ENCODE results near the gene TNFRSF8.

TNFRSF8 gene

GRCh38 chr1:12138196-12139168, 75.4 kb downstream of the TNFRSF8 start:
- peaks cover 12% of the 10 kb centered on the region; the same call in 1 of the 2 replicates for H3K36me3 ChIP-seq (ENCODE audit: control insufficient read depth, insufficient read depth, low read length)
- no peaks in the 10 kb centered on the region for H3K9me3 ChIP-seq (ENCODE audit: control insufficient read depth, insufficient read depth, low read length)
- no peak overlapping the region for H3K4me3 ChIP-seq (ENCODE audit: low read depth, low read length)
- H3K27me3 ChIP-seq (ENCODE audit: control insufficient read depth, insufficient read depth, low read length) = no peaks in the 10 kb centered on the region
- no peak overlapping the region for H3K9ac ChIP-seq (ENCODE audit: low read depth, low read length)
- no peaks in the 10 kb centered on the region for H3K4me1 ChIP-seq (ENCODE audit: control insufficient read depth, insufficient read depth, low read length)
- H3K27ac ChIP-seq (ENCODE audit: low read depth, low read length) = no peak overlapping the region

GRCh38 chr1:12140016-12140415, 76.9 kb downstream of the TNFRSF8 start:
- H3K27me3 ChIP-seq (ENCODE audit: control insufficient read depth, insufficient read depth, low read length) = no peaks in the 10 kb centered on the region
- H3K36me3 ChIP-seq (ENCODE audit: control insufficient read depth, insufficient read depth, low read length) = peaks cover 16% of the 10 kb centered on the region; the same call in 1 of the 2 replicates
- no peak overlapping the region for H3K9ac ChIP-seq (ENCODE audit: low read depth, low read length)
- H3K4me3 ChIP-seq (ENCODE audit: low read depth, low read length) = no peak overlapping the region
- no peaks in the 10 kb centered on the region for H3K4me1 ChIP-seq (ENCODE audit: control insufficient read depth, insufficient read depth, low read length)
- no peaks in the 10 kb centered on the region for H3K9me3 ChIP-seq (ENCODE audit: control insufficient read depth, insufficient read depth, low read length)
- H3K27ac ChIP-seq (ENCODE audit: low read depth, low read length) = no peak overlapping the region

- no peaks in the 10 kb centered on the region for H3K27me3 ChIP-seq (ENCODE audit: control insufficient read depth, insufficient read depth, low read length)
- peaks cover 16% of the 10 kb centered on the region; the same call in 1 of the 2 replicates for H3K36me3 ChIP-seq (ENCODE audit: control insufficient read depth, insufficient read depth, low read length)
- H3K4me1 ChIP-seq (ENCODE audit: control insufficient read depth, insufficient read depth, low read length) = no peaks in the 10 kb centered on the region
- H3K9ac ChIP-seq (ENCODE audit: low read depth, low read length) = no peak overlapping the region
- H3K9me3 ChIP-seq (ENCODE audit: control insufficient read depth, insufficient read depth, low read length) = no peaks in the 10 kb centered on the region
- H3K4me3 ChIP-seq (ENCODE audit: low read depth, low read length) = no peak overlapping the region
- no peak overlapping the region for H3K27ac ChIP-seq (ENCODE audit: low read depth, low read length)
These were observed 77.5 kb downstream of the TNFRSF8 start for GRCh38 chr1:12140515-12141162.

- H3K27me3 ChIP-seq (ENCODE audit: control insufficient read depth, insufficient read depth, low read length) = no peaks in the 10 kb centered on the region
- H3K36me3 ChIP-seq (ENCODE audit: control insufficient read depth, insufficient read depth, low read length) = peaks cover 16% of the 10 kb centered on the region; the same call in 1 of the 2 replicates
- H3K4me1 ChIP-seq (ENCODE audit: control insufficient read depth, insufficient read depth, low read length) = no peaks in the 10 kb centered on the region
- no peaks in the 10 kb centered on the region for H3K9me3 ChIP-seq (ENCODE audit: control insufficient read depth, insufficient read depth, low read length)
- no peak overlapping the region for H3K27ac ChIP-seq (ENCODE audit: low read depth, low read length)
- no peak overlapping the region for H3K9ac ChIP-seq (ENCODE audit: low read depth, low read length)
- H3K4me3 ChIP-seq (ENCODE audit: low read depth, low read length) = no peak overlapping the region
These were observed 78.2 kb downstream of the TNFRSF8 start for GRCh38 chr1:12141163-12141850.

GRCh38 chr1:12142141-12142823, 79.2 kb downstream of the TNFRSF8 start:
- H3K9ac ChIP-seq (ENCODE audit: low read depth, low read length) = no peak overlapping the region
- no peak overlapping the region for H3K4me3 ChIP-seq (ENCODE audit: low read depth, low read length)
- H3K36me3 ChIP-seq (ENCODE audit: control insufficient read depth, insufficient read depth, low read length) = peaks cover 16% of the 10 kb centered on the region; the same call in 1 of the 2 replicates
- H3K4me1 ChIP-seq (ENCODE audit: control insufficient read depth, insufficient read depth, low read length) = 0 out of 2 replicates have a peak, but pooled peaks cover 5% of the 10 kb centered on the region
- no peaks in the 10 kb centered on the region for H3K27me3 ChIP-seq (ENCODE audit: control insufficient read depth, insufficient read depth, low read length)
- no peaks in the 10 kb centered on the region for H3K9me3 ChIP-seq (ENCODE audit: control insufficient read depth, insufficient read depth, low read length)
- no peak overlapping the region for H3K27ac ChIP-seq (ENCODE audit: low read depth, low read length)

- H3K9me3 ChIP-seq (ENCODE audit: control insufficient read depth, insufficient read depth, low read length) = no peaks in the 10 kb centered on the region
- no peak overlapping the region for H3K9ac ChIP-seq (ENCODE audit: low read depth, low read length)
- no peak overlapping the region for H3K27ac ChIP-seq (ENCODE audit: low read depth, low read length)
- no peak overlapping the region for H3K4me3 ChIP-seq (ENCODE audit: low read depth, low read length)
- peaks cover 16% of the 10 kb centered on the region; the same call in 1 of the 2 replicates for H3K36me3 ChIP-seq (ENCODE audit: control insufficient read depth, insufficient read depth, low read length)
- H3K4me1 ChIP-seq (ENCODE audit: control insufficient read depth, insufficient read depth, low read length) = 0 out of 2 replicates have a peak, but pooled peaks cover 5% of the 10 kb centered on the region
- no peaks in the 10 kb centered on the region for H3K27me3 ChIP-seq (ENCODE audit: control insufficient read depth, insufficient read depth, low read length)
These were observed 80.0 kb downstream of the TNFRSF8 start for GRCh38 chr1:12142891-12143630.

GRCh38 chr1:12143631-12144155, 80.6 kb downstream of the TNFRSF8 start:
- Histone ChIP-seq H3K4me3 (ENCODE audit: low read depth, low read length) (no peak overlapping the region), H3K27ac (ENCODE audit: low read depth, low read length) (no peak overlapping the region), H3K9me3 (ENCODE audit: control insufficient read depth, insufficient read depth, low read length) (no peaks in the 10 kb centered on the region), H3K36me3 (ENCODE audit: control insufficient read depth, insufficient read depth, low read length) (peaks cover 12% of the 10 kb centered on the region; the same call in 1 of the 2 replicates), H3K9ac (ENCODE audit: low read depth, low read length) (no peak overlapping the region), H3K27me3 (ENCODE audit: control insufficient read depth, insufficient read depth, low read length) (no peaks in the 10 kb centered on the region), H3K4me1 (ENCODE audit: control insufficient read depth, insufficient read depth, low read length) (0 out of 2 replicates have a peak, but pooled peaks cover 5% of the 10 kb centered on the region)

DNA sequence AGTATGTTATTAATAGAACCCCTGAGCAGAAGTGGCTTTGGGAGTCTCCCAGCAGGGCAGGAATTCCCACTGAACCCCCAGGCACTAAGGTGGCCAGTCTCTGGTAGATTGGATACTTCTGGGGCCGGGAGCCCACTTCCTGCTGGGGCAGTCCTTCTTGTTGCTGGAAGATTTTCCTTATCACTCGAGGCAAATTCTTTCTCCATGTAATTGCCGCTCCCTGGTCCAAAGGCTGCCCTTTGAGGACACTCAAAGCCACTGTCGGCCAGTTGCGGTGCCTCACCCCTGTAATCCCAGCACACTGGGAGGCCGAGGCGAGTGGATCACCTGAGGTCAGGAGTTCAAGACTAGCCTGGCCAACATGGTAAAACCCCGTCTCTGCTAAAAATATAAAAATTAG, 81.1 kb downstream of the TNFRSF8 start:
- no peaks in the 10 kb centered on the region for H3K9me3 ChIP-seq (ENCODE audit: control insufficient read depth, insufficient read depth, low read length)
- no peak overlapping the region for H3K27ac ChIP-seq (ENCODE audit: low read depth, low read length)
- H3K4me1 ChIP-seq (ENCODE audit: control insufficient read depth, insufficient read depth, low read length) = 0 out of 2 replicates have a peak, but pooled peaks cover 5% of the 10 kb centered on the region
- no peak overlapping the region for H3K9ac ChIP-seq (ENCODE audit: low read depth, low read length)
- H3K27me3 ChIP-seq (ENCODE audit: control insufficient read depth, insufficient read depth, low read length) = no peaks in the 10 kb centered on the region
- peaks cover 12% of the 10 kb centered on the region; the same call in 1 of the 2 replicates for H3K36me3 ChIP-seq (ENCODE audit: control insufficient read depth, insufficient read depth, low read length)
- no peak overlapping the region for H3K4me3 ChIP-seq (ENCODE audit: low read depth, low read length)

DNA sequence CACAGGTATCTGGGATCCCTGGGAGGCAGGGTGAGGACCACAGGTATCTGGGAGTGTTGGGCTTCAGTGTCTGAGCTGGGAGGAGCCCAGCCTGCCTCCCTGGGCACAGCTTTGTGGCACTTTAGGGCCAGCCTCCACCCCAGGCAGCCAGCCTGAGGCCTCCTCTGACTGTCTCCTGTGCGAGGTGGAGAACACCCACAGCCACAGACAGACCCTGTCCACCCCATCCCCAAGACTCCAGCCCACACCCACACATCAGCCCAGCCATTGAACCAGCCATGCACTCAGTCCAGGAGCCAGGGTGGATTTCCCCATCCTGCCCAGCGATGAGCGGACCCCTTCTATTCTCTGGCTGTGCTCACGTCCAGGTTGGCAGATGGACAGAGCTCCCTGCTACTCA, 81.9 kb downstream of the TNFRSF8 start:
- 0 out of 2 replicates have a peak, but pooled peaks cover 5% of the 10 kb centered on the region for H3K4me1 ChIP-seq (ENCODE audit: control insufficient read depth, insufficient read depth, low read length)

More for the DNA sequence above, 81.9 kb downstream of the TNFRSF8 start:
- Histone ChIP-seq H3K27ac (ENCODE audit: low read depth, low read length) (no peak overlapping the region), H3K9me3 (ENCODE audit: control insufficient read depth, insufficient read depth, low read length) (no peaks in the 10 kb centered on the region), H3K9ac (ENCODE audit: low read depth, low read length) (no peak overlapping the region), H3K4me3 (ENCODE audit: low read depth, low read length) (no peak overlapping the region), H3K36me3 (ENCODE audit: control insufficient read depth, insufficient read depth, low read length) (peaks cover 12% of the 10 kb centered on the region; the same call in 1 of the 2 replicates), H3K27me3 (ENCODE audit: control insufficient read depth, insufficient read depth, low read length) (no peaks in the 10 kb centered on the region)
